Retinal pigment epithelial cell (primary cell): ENCODE results near the gene COX19.
"Not testable (repeated sequence)": the region's sequence is repeated elsewhere in the genome, so short reads cannot be mapped to it uniquely, and the experiment has no call there.

Experiments
- DNase-seq: peaks from one replicate; pipeline ENCODE4 v3.0.0-alpha.2; 2010; ENCODE audit warnings: low read depth
- H3K4me3 ChIP-seq: 2 replicates; pipeline ENCODE4 v1.5.1; 2011; ENCODE audit warnings: mild to moderate bottlenecking, low read length, control low read depth, moderate library complexity
- TF ChIP-seq, protein P1 (sequence below): conservative IDR thresholded peaks from 2 replicates; pipeline ENCODE4 v1.5.1; 2011; ENCODE audit warnings: low read depth, low read length, control low read depth, inconsistent platforms

COX19 gene

DNA sequence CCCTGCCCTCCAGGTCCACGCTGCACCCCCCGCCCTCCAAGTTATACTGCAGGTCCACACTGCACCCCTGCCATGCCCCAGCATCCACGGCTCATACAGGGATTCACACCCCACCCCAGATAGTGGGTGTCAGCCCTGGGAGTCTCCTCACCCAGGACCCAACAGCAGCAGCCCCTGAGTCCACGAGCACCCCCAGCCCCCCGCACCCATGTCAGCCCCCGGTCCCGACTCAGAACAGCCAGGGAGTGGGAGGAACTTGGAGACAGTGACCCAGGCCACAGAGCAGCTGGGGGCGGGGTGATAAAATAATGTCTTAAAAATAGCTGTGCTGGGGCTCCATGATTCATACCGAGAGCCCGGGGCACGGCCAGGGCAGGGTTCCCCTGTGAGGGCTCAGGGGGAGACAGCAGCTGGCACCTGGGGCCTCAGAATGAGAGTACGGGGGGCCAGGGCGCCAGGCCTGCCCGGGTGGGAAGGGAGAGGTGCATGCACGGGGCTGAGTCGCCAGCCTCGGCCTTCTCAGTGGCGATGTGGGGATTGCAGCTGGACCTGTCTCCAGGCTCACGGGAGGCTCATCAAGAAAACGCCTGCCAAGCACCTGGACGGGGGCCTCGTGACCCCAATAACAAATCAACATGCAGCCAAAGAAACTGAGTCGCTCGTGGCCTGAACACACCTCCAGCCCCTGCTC lies 50.7 kb downstream of the COX19 start:
- no peak overlapping the region for H3K4me3 ChIP-seq
- TF ChIP-seq, protein P1, sequence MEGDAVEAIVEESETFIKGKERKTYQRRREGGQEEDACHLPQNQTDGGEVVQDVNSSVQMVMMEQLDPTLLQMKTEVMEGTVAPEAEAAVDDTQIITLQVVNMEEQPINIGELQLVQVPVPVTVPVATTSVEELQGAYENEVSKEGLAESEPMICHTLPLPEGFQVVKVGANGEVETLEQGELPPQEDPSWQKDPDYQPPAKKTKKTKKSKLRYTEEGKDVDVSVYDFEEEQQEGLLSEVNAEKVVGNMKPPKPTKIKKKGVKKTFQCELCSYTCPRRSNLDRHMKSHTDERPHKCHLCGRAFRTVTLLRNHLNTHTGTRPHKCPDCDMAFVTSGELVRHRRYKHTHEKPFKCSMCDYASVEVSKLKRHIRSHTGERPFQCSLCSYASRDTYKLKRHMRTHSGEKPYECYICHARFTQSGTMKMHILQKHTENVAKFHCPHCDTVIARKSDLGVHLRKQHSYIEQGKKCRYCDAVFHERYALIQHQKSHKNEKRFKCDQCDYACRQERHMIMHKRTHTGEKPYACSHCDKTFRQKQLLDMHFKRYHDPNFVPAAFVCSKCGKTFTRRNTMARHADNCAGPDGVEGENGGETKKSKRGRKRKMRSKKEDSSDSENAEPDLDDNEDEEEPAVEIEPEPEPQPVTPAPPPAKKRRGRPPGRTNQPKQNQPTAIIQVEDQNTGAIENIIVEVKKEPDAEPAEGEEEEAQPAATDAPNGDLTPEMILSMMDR: no peak
- no peak for DNase-seq

- H3K4me3 ChIP-seq, DNase-seq: not testable (repeated sequence)
These were observed 51.3 kb downstream of the COX19 start for GRCh38 chr7:924042-924441.

DNA sequence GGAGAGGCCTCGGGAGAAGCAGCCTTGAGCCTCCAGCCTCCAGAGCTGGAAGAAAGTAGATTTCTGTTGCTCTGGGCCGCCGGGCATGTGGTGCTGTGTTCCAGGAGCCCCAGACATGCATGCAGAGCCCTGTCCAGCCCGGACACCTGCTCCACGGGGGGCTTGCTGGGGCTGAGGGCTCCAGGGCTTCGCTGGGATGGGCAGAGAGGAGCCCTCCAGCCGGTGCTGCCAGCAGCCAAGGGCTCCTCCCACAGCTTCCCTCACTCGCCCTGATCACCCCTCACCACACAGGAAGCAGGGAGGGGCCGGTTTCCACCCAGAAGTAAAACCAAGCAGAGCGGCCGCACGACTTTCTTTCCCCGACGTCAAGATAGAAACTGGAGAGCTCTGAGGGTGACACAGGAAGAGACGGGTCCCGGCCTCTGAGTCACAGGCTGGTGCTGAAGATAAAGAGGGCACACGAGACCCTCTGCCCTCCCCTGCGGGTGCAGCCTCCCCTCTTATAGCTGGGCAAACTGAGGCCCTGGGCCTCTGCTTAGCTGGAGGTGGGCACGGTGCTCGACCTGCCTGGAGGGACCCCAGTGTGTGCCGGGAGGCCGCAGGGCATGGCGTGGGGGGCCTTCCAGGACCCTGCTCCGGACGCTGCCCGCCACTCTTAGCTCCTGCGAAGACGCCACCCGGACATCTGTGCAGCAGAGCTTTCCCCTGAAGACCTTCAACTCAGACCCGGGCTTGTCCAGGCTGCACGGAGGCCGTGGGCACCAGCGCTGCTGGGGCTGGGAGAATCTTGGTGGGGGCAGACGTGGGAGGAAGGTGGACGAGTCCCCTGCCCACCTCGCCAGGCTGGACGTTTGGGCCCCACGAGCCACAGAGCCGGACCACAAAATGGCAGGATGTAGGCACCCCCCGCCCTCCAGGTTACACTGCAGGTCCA lies 52.0 kb downstream of the COX19 start:
- TF ChIP-seq, protein P1: no peak
- DNase-seq: no peak
- H3K4me3 ChIP-seq: no peak overlapping the region

GRCh38 chr7:922334-923107 lies 52.8 kb downstream of the COX19 start:
- H3K4me3 ChIP-seq: no peak overlapping the region
- TF ChIP-seq, protein P1: no peak
- DNase-seq: no peak

GRCh38 chr7:921581-922333 lies 53.6 kb downstream of the COX19 start:
- DNase-seq: no peak
- no peak overlapping the region for H3K4me3 ChIP-seq
- TF ChIP-seq, protein P1: no peak

GRCh38 chr7:921071-921461 lies 54.3 kb downstream of the COX19 start:
- TF ChIP-seq, protein P1: no peak
- no peak for DNase-seq
- no peak overlapping the region for H3K4me3 ChIP-seq
